NCI-H1105 (cell line): ENCODE results near the gene FOXI1.
"Not testable (repeated sequence)": the region's sequence is repeated elsewhere in the genome, so short reads cannot be mapped to it uniquely, and the experiment has no call there.

Experiments
- DNase-seq: peaks from one replicate; lab custom pipeline; 2025; lab: John Stamatoyannopoulos, UW

FOXI1 gene

DNA sequence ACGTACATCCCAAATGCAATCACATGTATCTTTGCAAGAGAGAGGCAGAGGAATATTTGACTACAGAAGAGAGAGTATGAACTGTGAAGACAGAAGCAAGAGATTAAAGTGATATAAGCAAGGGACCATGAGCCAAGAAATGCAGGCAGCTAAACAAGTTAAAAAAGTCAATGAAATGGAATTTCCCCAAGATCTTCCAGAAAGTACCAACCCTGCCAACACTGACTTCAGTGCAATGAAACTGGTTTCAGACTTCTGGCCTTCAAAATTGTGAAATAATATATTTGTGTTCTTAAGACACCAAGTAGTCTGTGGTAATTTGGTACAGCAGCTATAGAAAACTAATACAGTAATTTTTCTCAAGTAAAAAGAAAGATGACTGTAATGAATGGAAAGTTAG is 20.9 kb downstream of the FOXI1 start:
- no peak for DNase-seq

DNA sequence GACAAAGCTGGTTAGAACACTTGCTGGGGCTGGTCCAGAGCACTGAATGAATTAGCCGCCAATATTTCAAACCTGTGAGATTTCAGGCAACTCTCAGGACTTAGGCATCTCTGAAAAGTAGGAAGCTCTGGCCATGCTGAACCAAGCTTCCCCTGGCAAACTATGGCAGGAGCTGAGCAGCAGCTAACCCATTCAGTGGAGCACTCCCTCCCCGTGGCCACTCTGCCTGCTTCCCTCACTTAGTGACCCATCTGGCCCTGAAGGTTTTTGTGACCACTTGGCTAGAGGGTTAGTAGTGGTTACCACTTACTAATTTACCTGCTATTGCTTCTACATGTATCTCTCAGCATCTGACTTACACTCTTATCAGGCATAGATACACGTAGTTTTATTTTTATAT is 25.5 kb downstream of the FOXI1 start:
- no peak for DNase-seq

DNA sequence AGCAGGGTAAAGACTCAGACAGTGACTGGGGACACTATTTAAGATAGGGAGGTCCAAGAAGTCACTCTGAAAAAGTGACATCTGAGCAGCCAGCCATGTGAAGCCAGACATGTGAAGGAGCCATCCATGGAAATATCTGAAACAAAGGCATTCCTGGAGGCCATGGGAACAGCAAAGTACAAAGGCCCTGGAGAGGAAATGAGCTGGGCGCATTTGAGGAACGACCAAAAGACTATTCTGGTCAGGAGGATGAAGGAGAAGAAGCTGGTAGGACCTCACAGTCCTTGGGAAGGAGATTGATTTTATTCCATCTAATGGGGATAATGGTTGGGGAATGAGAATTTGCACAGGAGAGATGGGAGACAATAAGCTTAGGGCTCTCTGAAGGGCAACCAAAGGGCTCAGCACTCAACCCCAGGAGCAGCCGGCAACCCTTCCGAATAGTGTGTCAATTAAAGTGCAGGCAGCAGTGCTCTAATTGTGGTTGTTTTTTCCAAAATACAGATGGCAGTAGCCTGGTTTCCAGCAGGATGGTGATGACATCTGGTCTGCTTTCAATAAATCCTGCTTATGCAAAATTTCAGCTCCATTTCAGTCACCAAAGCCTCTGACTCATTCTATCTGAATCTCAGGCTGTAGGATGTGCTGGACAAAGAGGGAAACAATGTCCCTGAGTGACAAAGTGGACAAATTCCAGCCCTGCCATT is 26.7 kb downstream of the FOXI1 start:
- no peak for DNase-seq

DNA sequence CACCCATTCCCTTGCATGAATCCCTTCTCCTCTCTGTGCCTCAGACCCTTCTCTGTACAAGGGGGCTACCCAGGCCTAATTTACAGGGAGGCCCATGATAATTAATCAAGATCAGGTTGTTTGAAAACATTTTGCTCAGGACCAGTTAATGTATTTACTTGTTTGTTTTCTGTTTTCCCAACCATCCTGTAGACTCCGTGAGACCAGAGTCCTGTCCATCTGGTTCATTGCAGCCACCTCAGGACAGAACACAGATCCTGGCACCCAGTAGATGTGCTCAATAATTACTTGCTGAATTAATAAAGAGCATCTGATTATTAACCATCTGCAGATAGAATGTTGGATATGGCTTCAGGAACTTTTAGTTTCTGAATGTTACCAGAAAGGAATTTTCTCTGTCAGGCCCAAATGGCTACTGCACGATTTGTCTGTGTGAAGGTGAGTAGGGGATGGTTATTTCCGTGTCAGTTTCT is 27.3 kb downstream of the FOXI1 start:
- no peak for DNase-seq

DNA sequence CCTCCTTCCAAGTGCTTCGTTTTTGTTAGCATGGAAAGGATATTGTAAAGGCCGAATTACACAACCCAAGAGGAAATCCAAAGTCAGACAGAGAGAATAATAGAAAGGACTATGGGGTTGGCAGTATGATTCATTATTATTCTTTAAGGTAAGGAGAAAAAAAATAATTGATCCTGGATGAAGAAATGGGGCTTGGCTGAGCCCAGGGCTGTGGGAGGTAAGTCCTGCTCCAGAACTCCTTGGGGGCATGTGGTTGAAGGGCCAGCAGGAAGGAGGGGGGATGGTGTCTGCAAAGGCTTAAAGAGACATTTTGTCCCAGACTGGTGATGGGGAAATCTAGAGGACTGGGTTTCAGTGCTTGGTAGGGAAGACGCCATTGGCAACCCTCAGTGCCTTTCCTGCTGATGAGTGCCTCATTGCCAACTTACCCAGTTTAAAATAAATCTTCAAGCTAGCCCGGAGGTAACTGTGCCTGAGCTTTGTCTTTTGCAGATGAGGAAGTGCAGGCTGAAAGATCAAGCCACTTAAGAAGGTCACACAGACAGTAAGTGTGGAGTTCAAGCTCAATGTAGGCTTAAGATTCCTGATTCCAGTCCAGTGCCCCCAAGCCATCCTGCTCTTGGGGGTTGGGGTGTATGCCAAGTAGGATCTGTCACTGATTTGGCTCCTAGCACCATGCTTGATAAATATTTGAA is 30.2 kb downstream of the FOXI1 start:
- DNase-seq = no peak

DNA sequence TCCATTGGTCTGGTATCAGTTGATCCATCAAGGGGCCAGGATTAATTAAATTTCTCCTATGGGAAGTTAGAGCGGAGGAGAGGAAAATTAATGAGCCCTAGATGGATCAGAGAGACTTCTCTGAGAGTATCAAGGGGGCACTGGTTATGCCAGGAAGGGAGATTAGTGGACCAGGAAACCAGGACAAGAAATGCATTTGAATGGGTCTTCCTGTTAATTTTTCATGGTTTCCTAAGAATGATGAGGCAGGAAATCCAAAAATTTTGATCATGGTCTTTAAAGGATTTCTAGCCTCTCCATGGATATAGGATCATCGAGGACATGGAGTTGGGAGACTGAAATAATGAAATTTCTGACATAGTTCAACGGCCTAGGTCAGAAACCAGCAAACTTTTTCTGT is 30.8 kb downstream of the FOXI1 start:
- DNase-seq = no peak

DNA sequence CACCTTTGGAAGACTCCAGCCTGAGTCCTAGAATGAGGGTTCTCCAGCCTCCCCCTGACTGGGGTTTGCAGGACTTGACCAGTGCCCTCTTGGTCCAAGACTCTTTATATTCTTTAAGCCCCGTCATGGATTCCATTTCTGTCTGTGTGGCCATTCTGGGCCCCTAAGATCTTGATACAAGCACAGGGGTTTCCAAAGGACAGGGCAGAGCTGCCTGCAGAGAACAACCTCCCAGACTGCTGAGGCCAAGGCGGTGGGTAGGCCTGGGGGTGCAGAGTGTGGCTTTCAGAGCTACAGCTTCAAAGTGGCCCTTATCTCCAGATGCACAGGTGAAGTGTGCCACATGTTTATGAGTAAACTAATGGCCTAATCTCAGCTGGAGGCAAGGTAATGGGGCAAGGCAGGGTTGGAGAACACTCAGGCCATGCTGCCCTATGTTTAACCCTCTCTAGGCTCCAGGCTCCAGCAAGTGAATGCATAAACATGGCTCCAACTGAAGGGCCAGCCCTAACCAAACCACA is 32.1 kb downstream of the FOXI1 start:
- no peak for DNase-seq

DNA sequence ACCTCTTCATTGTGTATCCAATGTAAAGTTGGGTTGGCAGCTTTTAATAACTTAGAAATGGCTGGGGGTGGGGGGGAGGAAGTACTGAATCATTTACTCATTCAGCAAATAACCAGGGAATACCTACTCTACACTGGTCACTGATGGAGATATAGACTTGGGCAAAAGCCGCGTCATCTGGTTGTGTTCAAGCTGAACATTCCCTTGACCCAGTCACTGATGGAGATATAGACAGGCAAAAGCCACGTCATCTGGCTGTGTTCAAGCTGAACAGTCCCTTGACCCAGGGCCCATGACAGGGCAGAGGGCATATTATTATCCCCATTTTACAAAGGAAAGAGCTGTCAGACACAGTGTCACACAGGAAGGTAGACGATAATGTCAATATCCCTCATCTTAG is 32.6 kb downstream of the FOXI1 start:
- no peak for DNase-seq

DNA sequence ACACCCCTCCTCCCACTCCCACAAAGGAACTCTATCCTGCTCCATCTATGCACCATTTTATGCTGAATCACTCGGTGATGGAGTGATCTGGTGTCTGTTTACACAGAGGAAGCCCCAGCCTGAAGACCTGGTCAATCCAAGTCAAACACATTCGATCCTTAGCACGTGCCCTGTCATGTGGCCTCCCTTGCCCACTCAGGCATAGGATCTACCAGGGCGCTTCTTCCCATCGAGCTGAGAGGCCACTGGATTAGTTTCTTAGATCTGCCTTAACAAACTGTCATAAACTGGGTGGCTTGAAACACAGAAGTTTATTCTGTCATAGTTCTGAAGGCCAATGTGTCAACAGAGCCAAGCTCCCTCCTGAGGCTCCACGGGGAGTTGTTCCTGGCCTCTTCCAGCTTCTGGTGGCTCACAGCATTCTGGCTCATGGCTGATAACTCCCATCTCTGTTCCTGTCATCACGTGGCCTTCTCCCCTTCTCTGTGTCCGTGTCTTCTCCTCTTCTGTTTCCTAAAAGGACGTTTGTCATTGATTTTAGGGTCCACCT is 34.2 kb downstream of the FOXI1 start:
- DNase-seq = no peak

DNA sequence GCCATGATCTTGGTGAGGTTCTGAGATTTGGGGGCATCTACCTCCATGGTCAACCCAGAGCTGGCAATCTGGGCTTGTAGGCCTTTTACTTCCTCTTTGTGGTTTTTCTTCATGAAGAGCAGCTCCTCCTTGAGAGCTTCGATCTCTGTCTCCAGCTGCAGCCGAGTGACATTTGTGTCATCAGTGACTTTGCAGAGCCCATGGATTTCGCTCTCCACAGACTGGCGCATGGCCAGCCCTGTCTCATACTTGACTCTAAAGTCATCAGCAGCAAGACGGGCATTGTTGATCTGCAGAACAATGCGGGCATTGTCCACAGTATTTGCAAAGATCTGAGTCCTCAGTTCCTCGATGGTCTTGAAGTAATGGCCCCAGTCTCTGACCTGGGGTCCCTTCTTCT is 35.5 kb downstream of the FOXI1 start:
- DNase-seq = not testable (repeated sequence)

DNA sequence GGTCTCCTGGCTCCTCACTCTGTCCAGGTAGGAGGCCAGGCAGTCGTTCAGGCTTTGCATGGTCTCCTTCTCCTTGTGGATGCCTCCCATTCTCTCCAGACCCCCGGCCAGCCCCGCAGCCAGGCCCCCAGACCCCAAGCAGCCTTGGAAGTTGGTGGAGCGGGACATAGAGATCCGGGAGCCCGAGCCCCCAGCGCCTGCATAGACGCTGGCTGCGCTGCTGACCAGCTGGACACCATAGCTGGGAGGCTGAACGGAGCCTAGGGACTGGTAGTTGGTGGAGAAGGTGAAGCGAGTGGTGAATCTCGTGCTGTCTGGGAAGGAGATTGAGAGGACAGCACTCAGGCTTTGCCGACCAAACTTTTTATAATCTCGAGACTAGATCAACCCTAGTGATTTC is 35.9 kb downstream of the FOXI1 start:
- DNase-seq = no peak

DNA sequence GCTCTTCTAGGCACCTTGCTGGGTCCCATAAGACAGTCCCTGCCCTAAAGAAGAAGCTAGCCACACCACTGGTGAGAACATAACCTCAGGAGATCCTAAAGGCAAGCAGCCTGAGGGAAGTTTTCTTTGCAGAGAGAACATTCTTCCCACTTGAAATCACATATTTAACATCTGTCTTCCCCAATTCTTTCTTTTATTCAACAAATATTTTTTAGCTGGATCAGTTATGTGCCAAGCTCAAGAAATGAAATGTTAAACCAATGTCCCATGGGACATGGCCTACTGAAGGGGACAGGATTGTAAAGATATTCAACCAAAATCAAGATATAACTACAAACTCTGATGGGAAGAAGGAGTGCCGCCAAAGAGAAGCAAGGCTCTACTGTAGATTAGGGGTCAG is 36.5 kb downstream of the FOXI1 start:
- no peak for DNase-seq

DNA sequence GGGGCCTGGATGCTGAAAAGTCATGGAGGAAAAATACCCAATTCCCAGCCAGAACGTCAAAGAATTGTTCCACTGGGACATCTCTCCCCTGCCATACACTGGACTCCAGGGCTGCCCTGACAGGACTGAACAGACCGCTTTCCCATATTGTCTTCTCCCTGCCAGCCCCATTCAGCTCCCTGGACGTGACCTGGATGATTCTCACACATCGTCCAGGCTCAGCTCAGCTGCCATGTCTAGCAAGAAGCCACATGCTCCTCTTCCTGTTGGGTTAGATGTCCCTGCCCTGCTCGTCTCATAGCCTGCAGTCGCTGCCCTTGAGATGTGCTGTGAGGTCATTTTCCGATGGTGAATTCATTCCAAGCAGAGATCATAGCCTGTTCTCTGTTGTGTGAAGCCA is 37.4 kb downstream of the FOXI1 start:
- no peak for DNase-seq

DNA sequence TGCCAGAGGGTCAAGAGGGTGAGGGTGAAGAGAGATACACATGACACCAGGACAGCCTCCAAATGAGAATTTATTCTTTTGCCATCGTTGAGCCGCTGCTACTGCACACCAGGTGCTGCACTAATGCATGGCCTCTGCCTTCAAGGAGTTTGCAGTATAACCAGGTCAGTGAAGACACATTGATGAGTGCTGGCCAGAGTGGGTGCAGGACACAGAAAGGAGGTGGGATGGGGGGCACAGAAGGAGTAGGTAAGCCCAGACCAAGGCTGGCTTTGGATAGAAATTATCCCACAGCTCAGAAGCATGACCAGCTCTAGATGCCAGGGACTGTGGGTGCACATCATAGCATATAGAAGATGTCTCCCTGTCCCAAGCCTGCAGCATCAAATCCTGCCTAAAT is 38.0 kb downstream of the FOXI1 start:
- no peak for DNase-seq

DNA sequence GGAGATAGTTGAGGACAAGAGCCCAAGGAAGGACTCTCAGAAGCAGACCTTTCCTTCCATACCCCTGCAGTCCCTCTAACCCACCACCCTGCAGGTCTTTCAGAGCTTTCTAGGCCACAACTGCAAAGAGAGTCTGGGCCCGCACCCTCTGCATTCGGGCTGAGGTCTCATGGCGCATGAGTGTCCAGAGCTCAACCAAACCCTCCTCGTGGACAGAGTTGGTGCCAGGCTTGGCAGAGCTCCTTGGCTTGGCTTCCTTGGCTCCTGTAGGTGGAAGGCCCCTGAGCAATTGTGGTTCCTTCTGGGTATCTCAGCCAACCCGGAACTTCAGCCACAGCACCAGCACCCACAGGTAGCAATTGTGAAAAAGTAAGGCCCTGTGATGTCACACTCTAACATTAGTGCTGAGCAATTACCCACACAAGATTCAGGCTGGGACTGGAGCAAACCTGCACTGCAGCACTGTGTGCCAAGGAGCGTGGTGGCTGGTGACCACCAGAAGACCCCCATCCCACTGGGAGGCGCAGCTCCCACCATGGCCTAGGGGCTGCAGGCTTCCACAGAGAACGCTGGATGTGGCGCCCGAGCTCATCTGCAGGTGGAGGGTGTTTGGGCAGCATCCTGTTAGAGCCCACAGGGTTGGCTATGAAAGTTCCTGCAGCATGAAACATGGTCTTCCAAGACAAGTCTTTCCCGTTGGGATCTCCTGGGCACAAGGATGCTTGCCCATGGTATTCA is 38.8 kb downstream of the FOXI1 start:
- no peak for DNase-seq

DNA sequence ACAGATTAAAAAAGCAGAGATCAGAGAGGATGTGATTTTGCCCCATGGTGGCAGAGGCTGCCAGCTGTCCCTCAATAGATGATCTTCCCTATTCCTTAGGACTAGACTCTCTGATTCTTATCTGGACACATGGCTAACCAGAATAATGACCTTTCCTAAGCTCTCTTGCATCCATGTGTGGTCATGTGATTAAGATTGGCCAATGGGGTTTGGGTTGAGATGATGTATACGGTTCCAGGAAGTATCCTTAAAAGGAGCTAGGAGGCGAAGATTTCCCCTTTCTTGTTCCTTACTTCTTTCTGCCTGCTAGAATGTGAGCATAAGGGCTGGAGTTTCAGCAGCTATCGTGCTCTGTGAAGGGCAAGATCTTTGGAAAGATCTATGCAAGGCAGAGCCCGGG is 39.8 kb downstream of the FOXI1 start:
- DNase-seq = no peak

DNA sequence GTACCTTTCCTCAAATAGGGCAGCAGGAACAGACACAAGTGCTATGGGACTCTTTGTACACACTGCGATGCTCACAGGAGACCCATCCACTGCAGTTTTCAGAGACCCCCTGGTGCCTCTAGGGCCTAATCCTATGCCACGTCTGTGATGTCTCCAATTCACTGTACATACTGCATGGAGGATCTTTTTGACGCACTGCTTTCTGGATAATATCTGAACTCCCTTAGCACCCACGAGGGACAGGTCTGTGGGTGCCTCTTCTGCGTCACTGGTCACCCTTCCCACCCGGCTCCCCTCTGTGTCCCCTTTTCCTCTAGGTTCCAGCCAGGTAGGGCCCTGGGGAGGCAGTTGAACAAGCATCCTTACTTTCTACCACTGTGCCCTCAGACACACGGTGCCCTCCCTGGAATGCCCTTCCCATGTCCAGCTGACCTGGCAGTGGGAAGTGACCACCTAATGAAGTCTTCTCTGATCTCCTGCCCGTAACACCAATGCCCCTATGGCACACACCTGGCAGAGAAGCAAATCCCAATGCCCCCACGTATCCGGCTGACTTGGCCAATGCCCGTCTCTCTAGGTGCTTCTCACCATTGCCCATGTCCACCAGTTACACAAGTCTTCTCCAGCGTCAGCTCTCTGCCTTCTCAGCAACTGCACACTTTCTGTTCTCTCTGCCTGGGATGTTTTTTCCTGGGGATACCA is 41.5 kb downstream of the FOXI1 start:
- DNase-seq = no peak

DNA sequence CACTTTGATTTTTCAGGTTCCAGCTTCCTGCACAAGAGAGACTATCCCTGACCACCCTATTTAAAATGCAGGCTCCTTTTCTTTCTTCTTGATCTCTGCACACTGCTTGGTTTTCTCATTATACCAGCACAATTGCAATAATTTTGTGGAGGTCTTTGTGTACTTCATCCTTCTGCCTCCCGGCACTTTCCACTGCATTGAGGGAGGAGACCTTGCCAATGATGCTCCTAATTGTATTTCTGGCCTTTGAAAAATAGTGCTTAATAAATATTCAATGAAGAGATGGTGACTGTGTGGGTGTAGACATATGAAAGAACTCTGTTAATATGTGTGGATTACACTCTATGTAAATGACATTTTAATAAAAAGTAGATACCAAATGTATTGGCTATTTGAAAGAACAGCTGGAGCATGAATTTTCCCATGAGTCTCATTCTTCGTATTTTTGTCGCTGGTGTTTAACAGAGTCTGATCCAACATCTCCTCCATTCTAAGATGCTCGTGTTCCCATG is 42.1 kb downstream of the FOXI1 start:
- DNase-seq = no peak

DNA sequence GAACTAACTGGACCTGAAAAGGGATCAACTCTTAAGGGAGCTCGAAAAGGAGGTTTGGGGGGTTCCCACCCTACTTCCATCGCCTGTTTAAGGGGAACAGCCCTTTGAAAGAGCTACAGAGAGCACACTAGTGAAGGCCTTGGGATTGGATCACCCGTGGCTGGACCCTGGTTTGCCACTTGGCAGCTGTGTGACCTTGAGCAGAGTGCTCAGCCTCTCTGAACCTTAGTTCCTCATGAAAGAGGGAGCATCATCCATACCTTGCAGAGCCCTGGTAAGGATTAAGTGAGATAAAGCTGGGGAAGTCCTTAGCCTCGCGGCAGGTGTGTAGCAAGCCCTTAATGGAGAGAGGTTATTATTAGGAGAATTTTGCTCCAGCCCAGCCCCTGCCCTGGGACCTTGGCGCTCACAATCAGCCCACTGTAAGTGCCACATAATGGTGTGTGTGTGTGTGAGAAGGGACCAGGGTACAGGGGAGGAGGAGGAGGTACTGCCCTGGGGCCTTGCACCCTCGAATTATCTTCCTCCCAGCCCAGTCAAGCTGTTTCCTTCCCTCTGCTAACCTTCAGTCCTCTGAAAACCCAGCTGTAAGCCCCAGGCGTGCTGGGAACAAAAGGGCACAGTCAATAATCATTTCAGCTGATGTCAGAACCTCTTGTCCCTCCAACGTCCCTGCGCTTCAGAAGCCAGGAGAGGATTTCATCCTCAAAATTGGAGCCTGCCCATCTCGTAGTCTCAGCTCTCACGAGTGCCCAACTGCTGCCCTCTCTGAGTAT is 42.9 kb downstream of the FOXI1 start:
- no peak for DNase-seq

DNA sequence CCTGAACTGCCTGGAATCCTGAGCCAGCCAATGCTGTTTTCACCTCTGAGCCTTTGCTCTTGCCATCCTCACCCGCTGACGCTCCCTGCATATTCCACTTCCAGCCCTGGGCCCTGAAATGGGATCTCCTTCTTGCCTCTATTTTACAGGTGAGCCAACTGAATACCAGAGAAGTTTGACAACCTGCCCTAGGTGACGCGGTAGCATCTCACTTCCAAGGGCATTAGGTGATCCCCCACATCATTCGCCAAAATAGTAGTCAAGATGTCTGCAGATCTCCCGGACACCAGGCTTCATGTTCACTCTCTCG is 43.5 kb downstream of the FOXI1 start:
- DNase-seq = no peak

DNA sequence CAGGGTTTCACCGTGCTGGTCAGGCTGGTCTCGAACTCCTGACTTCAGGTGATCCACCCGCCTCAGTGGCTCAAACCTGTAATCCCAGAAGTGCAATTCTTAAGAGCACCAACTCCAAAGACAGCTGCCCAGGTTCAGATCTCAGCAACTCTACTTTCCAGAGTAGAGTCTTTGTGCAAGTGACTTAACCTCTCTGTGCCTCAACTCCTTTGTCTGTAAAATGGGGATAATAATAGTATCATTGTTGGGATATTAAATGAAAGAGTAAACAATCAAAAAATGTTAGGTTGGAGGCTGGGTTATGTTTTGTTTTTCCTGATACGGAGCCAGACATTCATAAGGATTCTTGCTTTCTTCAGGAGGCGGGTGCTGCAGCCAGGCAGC is 45.0 kb downstream of the FOXI1 start:
- DNase-seq = no peak
